ENCODE measurements around the gene GIPR. TPM values are rescaled to one million over a fixed set of nuclear protein-coding genes. Genes with fewer than 3 reads are reported as not detected.
A peak's percentile ranks its signal among the peaks of the same experiment; 100 is the strongest.

The GIPR gene
- total and polyA plus RNA-seq, 2 of the 13 experiments (the other 11 are each of a cell fraction or from before 2014, with no cell fraction given): 0.15 to 1.2 TPM

- peak; percentile 34; the same call in 1 of the 2 replicates for TF ChIP-seq CEBPB (IDR thresholded peaks at IDR 0.05; ENCODE audit: borderline replicate concordance, low read depth, low read length)
- TF ChIP-seq GABPA (IDR thresholded peaks at IDR 0.05; ENCODE audit: low read depth, low read length): peak; percentile 22; the same call in 1 of the 2 replicates
- peak; percentile 77 for TF ChIP-seq GABPA (CRISPR knock-in tag; IDR thresholded peaks at IDR 0.05; ENCODE audit: low read depth)
- TF ChIP-seq ZNF274 (CRISPR knock-in tag; IDR thresholded peaks at IDR 0.05): no peak
- no peak for TF ChIP-seq ZFP36L2 (CRISPR knock-in tag; IDR thresholded peaks at IDR 0.05)
- TF ChIP-seq ZNF235 (CRISPR knock-in tag; IDR thresholded peaks at IDR 0.05; ENCODE audit: borderline replicate concordance): no peak
- no peak for TF ChIP-seq AHR (CRISPR knock-in tag; IDR thresholded peaks at IDR 0.05)
- TF ChIP-seq ZNF138 (CRISPR knock-in tag; IDR thresholded peaks at IDR 0.05; ENCODE audit: low read depth): peak; percentile 37; the same call in 1 of the 2 replicates
- no peak for TF ChIP-seq TRIM22 (IDR thresholded peaks at IDR 0.05)
- no peak for TF ChIP-seq ZBTB4 (CRISPR knock-in tag; IDR thresholded peaks at IDR 0.05; ENCODE audit: borderline replicate concordance)
- no peak for TF ChIP-seq ZBTB49 (CRISPR knock-in tag; IDR thresholded peaks at IDR 0.05; ENCODE audit: borderline replicate concordance)
- TF ChIP-seq ZBTB26 (CRISPR knock-in tag; IDR thresholded peaks at IDR 0.05; ENCODE audit: borderline replicate concordance): 0 out of 2 replicates have a peak, but pooled peaks have one; percentile 15
- TF ChIP-seq ZFP91 (CRISPR knock-in tag; IDR thresholded peaks at IDR 0.05; ENCODE audit: borderline replicate concordance): peak; percentile 100
- peak; percentile 71; the same call in 1 of the 2 replicates for TF ChIP-seq KLF12 (CRISPR knock-in tag; IDR thresholded peaks at IDR 0.05; ENCODE audit: borderline replicate concordance)
- TF ChIP-seq ASH2L (IDR thresholded peaks at IDR 0.05; ENCODE audit: insufficient read length, low read depth, low read length): peak; percentile 59
- TF ChIP-seq RBAK (CRISPR knock-in tag; IDR thresholded peaks at IDR 0.05): no peak
- TF ChIP-seq ZNF749 (CRISPR knock-in tag; IDR thresholded peaks at IDR 0.05; ENCODE audit: borderline replicate concordance): no peak
These were observed 49.3 kb downstream of the GIPR start (continued) for GRCh38 chr19:45717131-45717982.
